Kidney tubule cell (primary cell): ENCODE measurements around the gene PMAIP1.
A peak's percentile ranks its signal among the peaks of the same experiment; 100 is the strongest.
"Not testable (repeated sequence)": the region's sequence is repeated elsewhere in the genome, so short reads cannot be mapped to it uniquely, and the experiment has no call there.

Source experiments
- DNase-seq: peaks from one replicate; pipeline ENCODE4 v3.0.0-alpha.2; 2018; ENCODE audit warnings: low spot score

The PMAIP1 gene

GRCh38 chr18:59899298-59900221 is at the start of gene PMAIP1:
TSS of gene PMAIP1 (plus strand) at chr18:59899996. CDS start at chr18:59900178, 182 bp downstream.
- peak; percentile 95 for DNase-seq

- no peak for DNase-seq
Observed at GRCh38 chr18:59851784-59852399, 47.9 kb upstream of the PMAIP1 start.

GRCh38 chr18:59852548-59852947 is 47.2 kb upstream of the PMAIP1 start:
- DNase-seq = no peak

DNA sequence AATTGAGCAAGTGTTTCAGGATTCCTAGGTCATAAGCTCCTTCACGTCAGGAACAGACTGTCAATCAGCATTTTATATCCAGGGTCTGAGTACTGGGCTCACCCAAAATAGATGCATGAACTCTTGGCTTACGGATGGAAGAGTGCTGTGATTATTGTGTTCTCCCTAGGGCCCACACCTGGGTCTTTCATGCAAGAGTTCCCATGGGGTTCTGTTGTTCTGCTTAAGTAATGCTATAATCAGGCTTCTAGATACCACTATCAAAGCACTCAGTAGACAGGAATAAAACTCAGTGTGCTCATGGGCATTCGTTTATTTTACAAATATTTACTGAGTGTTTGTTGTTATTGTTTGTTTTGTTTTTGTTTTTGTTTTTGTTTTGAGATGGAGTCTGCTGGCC is 46.4 kb upstream of the PMAIP1 start:
- no peak for DNase-seq

GRCh38 chr18:59853988-59854387 is 45.8 kb upstream of the PMAIP1 start:
- DNase-seq = not testable (repeated sequence)

DNA sequence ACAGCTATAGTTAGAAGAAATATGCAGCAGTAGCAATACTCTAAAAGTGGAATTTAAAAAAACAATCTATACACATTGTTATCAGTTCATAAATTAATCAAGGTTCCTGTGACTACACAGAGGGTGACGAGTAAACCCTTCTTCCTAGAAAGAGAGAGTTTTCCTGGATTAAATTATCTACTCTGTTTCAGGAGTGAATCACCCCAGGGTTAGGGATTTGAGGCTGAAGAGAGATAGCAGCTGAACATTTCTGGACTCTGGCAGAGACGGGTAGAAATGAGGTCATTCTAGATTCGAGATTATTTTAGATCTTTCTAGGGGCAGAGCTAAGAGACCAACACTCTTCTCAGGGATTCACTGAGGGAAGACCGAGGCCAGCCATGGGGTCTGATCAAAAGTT is 38.8 kb upstream of the PMAIP1 start:
- no peak for DNase-seq

- DNase-seq = peak; percentile 25
Observed at GRCh38 chr18:59861963-59862819, 37.6 kb upstream of the PMAIP1 start.

GRCh38 chr18:59865241-59865986 is 34.4 kb upstream of the PMAIP1 start:
- DNase-seq = no peak

- DNase-seq = no peak
Observed at GRCh38 chr18:59866551-59867269, 33.1 kb upstream of the PMAIP1 start.

GRCh38 chr18:59867337-59868104 is 32.3 kb upstream of the PMAIP1 start:
- no peak for DNase-seq

- no peak for DNase-seq
Observed at GRCh38 chr18:59870623-59871130, 29.1 kb upstream of the PMAIP1 start.

GRCh38 chr18:59871711-59872362 is 28.0 kb upstream of the PMAIP1 start:
- no peak for DNase-seq

DNA sequence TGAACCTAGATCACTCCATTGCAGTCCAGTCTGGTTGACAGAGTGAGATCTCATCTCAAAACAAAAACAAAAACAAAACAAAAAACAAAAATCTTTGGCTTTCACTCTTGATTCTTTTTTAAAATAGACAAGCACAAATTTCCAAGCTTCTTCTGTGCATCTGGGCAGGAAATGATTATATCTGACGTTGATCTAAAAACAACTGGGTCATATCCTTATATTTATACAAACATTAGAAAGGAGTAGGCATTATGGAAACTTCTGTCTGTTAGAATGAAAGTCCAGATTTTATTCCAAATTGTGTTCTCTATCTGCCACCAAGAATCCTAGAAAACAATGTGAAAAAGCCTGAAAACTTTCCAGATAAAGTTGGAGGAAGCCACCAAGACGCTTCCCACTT is 26.2 kb upstream of the PMAIP1 start:
- no peak for DNase-seq

GRCh38 chr18:59874166-59874565 is 25.6 kb upstream of the PMAIP1 start:
- peak; percentile 87 for DNase-seq

- no peak for DNase-seq
Observed at GRCh38 chr18:59876310-59876626, 23.5 kb upstream of the PMAIP1 start.

GRCh38 chr18:59877361-59877760 is 22.4 kb upstream of the PMAIP1 start:
- DNase-seq = no peak

DNA sequence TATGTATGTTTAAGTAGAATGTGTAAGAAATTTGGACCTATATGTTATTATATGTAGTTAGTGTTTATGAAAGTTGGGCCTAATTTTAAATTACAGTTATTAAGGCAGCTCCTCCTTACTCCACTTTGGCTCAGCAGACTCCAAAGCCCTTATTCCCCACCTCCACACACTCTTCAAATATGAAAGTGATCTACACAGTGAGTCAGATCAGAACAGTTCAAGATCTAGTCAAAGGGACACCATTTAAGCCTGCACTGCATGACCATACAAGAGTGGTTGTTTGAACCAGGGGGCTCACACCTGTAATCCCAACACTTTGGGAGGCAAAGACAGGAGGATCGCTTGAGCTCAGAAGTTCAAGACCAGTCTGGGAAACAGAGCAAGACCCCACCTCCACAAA is 21.2 kb upstream of the PMAIP1 start:
- no peak for DNase-seq

DNA sequence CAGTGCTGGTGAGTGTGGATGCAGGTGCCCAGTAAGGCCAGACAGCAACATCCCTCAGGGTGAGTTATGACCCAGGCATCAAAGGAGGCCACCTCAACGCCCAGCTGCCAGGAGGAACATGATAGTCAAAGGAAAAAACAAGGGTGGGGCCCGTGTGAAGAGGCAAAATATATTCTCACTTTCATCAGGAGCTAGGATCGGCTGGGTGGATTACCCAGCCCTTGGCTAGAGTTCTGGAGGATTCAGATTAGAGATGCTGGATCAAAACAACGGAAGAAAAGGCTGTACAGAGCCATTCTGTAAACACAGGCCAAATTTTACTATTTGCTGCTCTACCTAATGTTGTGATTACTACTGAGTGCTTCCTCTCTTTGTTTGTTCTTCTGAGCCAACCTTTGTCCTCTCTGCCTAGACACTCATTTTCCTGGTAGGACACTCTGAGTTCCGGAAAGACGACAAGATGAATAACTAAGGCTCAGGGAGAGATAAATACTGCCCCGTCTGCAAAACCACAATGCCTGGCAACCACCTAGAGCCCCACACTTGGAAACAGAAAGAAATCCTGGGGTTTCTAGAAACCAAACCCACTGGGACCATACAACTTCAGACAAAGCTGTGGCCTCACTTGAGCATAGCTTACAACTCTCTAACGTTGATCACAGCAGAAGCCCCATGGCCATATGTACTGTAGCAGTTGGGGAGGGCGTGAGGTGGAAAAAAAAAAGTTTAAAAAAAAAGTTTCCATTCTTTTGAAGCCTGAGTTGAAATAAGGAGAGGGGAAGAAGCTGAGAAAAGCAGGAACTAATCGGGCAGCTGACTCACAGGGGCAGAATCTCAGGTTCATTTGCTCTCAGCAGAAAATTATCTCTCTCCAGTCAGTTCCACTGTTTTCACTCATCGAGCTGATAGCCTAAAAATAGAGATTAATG is 17.8 kb upstream of the PMAIP1 start:
- DNase-seq = peak; percentile 71

DNA sequence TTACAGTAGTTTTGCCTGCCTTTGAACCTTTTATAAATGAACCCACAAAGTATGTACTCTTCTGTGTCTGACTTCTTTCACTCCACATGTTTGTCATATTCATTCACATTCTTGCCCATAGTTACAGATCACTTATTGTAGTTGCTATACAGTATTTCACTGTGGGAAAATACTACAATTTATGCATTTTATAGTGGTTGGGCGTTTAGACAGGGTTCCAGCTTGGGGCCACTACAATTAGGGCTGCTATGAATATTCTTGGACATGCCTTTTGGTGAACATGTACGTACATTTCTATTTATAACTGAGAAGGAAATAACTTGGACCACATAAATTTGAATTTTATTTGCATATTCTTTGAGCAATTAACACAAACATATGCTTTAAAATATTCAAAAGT is 15.4 kb upstream of the PMAIP1 start:
- DNase-seq = no peak
